ENCODE data around the gene GPATCH11.

Gene GPATCH11

GRCh38 chr2:37083873-37084794, at the start of gene GPATCH11, which contains the start of gene HEATR5B:
TSS of gene GPATCH11 (plus strand) at chr2:37084518. CDS start at chr2:37088382, 3,864 bp downstream.
TSS of gene HEATR5B (minus strand) at chr2:37084372. CDS start at chr2:37083414, 958 bp downstream.
- peak; percentile 94 for DNase-seq (ENCODE audit: low read depth)

- DNase-seq (ENCODE audit: low read depth), result no peak
These were observed 46.5 kb upstream of the GPATCH11 start for GRCh38 chr2:37037771-37038170.

- DNase-seq (ENCODE audit: low read depth), result no peak
These were observed 44.7 kb upstream of the GPATCH11 start for GRCh38 chr2:37039580-37039979.

GRCh38 chr2:37052600-37053332, 31.6 kb upstream of the GPATCH11 start:
- no peak for DNase-seq (ENCODE audit: low read depth)

GRCh38 chr2:37059841-37060240, 24.5 kb upstream of the GPATCH11 start:
- no peak for DNase-seq (ENCODE audit: low read depth)

GRCh38 chr2:37060446-37060845, 23.9 kb upstream of the GPATCH11 start:
- no peak for DNase-seq (ENCODE audit: low read depth)

- no peak for DNase-seq (ENCODE audit: low read depth)
These were observed 23.2 kb upstream of the GPATCH11 start for GRCh38 chr2:37061013-37061711.

- no peak for DNase-seq (ENCODE audit: low read depth)
These were observed 22.5 kb upstream of the GPATCH11 start for GRCh38 chr2:37061776-37062175.

GRCh38 chr2:37068686-37069085, 15.6 kb upstream of the GPATCH11 start:
- DNase-seq (ENCODE audit: low read depth), result no peak

GRCh38 chr2:37070931-37071330, 13.4 kb upstream of the GPATCH11 start:
- no peak for DNase-seq (ENCODE audit: low read depth)

- DNase-seq (ENCODE audit: low read depth), result no peak
These were observed 4.1 kb upstream of the GPATCH11 start for GRCh38 chr2:37080266-37080665.

GRCh38 chr2:37080689-37081088, 3.6 kb upstream of the GPATCH11 start:
- DNase-seq (ENCODE audit: low read depth), result no peak

- no peak for DNase-seq (ENCODE audit: low read depth)
These were observed 479 bp downstream of the GPATCH11 start for GRCh38 chr2:37084797-37085196.

- DNase-seq (ENCODE audit: low read depth), result peak; percentile 45
These were observed 1.4 kb downstream of the GPATCH11 start for GRCh38 chr2:37085731-37086147.

- no peak for DNase-seq (ENCODE audit: low read depth)
These were observed 5.7 kb downstream of the GPATCH11 start for GRCh38 chr2:37090019-37090477.

GRCh38 chr2:37091873-37092272, 7.6 kb downstream of the GPATCH11 start:
- no peak for DNase-seq (ENCODE audit: low read depth)

- peak; percentile 4 for DNase-seq (ENCODE audit: low read depth)
These were observed 12.2 kb downstream of the GPATCH11 start for GRCh38 chr2:37096568-37096967.

GRCh38 chr2:37098416-37099118, 14.2 kb downstream of the GPATCH11 start:
- DNase-seq (ENCODE audit: low read depth), result no peak

- no peak for DNase-seq (ENCODE audit: low read depth)
These were observed 15.7 kb downstream of the GPATCH11 start for GRCh38 chr2:37100054-37100453.

- DNase-seq (ENCODE audit: low read depth), result no peak
These were observed 18.3 kb downstream of the GPATCH11 start for GRCh38 chr2:37102588-37102987.

GRCh38 chr2:37104178-37104577, 19.9 kb downstream of the GPATCH11 start:
- no peak for DNase-seq (ENCODE audit: low read depth)

GRCh38 chr2:37105150-37105549, 20.8 kb downstream of the GPATCH11 start:
- DNase-seq (ENCODE audit: low read depth), result no peak

All from amniotic epithelial cell (primary cell).